Stimulated activated CD4-positive, alpha-beta T cell treated with anti-CD3 and anti-CD28 coated beads, TNF-alpha, amount 100 ng/mL, for 1 hour (primary cell): ENCODE measurements around the gene PEAK1.
"Not testable (repeated sequence)": the region's sequence is repeated elsewhere in the genome, so short reads cannot be mapped to it uniquely, and the experiment has no call there.

Experiments
- DNase-seq, 3 donors: peaks; one replicate each; pipeline ENCODE4 v3.0.0-alpha.2; 2020; ENCODE audit warnings: low read depth in 3 of 3, low spot score in 1 of 3

Gene PEAK1

GRCh38 chr15:77181305-77182074 is 238.4 kb downstream of the PEAK1 start:
- no peak for DNase-seq

DNA sequence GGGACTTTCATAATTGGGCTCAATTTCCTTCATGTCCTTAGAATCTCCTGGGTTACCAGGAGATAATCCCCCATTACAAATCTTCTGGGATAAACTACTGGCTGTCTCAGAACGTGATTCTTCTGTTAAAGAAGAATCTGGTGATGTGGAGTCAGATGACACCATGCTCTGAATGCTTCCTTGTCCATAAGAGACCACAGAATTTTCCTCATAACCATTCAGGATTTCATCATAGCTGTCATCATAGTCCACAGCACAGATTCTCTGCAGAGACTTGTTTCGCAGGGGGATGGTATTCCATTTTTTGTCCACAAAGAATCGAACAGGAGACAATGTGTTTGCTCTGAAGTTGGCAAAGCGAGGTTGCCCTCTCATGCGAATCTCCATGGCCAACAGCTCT is 239.1 kb downstream of the PEAK1 start:
- DNase-seq: no peak

- DNase-seq: no peak
These were observed 239.6 kb downstream of the PEAK1 start for GRCh38 chr15:77180270-77180669.

DNA sequence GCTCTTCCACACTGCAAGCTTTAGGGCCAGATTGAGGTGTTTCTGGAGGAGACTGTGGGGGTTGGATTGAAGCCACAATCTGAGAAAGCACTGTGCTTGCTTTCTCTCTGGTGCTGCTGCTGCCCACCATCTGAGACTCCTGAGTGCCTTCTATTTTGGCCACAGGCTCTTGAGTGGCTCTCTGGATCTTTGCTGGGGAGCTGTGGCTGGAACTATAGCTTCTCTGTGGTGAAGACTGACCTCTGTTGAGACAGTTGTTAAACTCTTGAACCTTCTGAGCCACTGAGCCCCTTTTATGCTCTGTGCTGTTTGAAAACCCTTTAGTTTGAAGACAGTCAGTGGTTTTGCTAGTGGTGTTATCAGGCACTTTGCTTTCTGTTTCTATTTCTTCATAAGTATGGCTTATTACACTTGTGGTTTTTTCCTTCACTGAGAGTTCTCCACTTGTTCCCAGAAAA is 240.3 kb downstream of the PEAK1 start:
- no peak for DNase-seq

DNA sequence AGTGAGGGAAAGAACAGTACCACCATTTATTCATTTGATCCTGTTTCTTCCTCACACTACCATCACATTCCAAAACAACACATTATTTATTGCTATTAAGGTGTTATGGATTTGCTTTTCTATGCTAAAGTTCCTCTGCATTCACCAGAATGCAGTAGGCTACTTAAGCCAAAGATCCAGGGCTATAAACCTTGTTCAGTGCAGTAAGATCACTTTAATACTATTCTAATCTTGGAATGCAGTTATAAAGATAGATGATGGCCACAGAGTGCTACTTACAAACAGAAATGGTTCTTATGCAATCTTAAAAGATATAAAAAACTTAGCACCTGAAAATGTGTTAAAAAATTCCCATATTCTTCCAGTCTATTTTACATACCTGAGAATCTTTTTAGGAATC is 241.5 kb downstream of the PEAK1 start:
- no peak for DNase-seq

DNA sequence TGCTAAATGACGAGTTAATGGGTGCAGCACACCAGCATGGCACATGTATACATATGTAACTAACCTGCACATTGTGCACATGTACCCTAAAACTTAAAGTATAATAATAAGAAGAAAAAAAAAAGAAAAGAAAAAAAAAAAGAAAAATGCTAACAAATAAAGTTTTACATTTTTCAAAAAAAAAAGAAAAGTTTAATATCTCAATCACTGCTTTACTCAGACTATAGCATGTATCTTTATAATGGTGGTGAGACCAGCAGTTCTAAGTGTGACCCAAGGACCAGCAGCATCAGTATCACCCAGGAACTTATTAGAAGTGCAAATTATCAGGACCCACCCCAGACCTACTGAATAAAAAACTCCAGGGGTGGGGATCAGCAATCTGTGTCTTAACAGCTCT is 243.8 kb downstream of the PEAK1 start:
- not testable (repeated sequence) for DNase-seq

DNA sequence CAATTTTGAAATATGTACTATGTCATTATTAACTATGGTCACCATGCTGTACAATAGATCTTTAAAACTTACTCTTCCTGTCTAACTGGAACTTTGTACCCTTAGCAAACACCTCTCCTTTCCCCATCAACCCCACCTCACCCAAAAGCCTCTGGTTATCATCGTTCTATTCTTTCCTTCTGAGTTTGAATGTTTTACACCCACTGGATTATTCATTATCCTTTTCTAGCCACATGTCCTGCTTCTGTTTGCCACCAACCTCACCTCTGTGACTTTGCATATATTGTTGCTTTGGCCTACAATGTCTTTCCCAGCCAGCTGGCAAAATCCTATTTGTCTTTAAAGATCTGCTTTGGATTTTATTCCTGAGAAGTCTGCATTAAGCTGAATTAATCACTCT is 246.4 kb downstream of the PEAK1 start:
- DNase-seq: no peak

GRCh38 chr15:77171221-77171967 is 248.5 kb downstream of the PEAK1 start:
- no peak for DNase-seq

DNA sequence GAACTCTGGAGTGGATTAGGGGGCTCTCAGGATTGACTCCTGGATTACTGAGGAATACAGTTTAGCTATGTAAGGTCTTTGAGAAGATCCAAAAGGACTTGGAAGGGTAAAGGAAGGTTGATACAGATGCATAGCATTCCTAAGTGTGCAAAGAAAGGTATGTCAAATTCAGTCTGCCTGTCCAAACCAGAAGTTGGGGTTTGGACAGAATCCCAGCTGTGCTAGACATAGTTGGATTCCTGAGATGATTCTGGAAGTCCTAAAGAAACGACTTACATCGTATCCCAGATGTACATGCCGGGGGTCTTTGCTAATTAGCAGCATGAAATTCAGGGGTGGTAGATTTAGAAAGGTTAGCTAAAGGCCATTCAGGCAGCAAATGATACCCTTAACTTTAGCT is 251.3 kb downstream of the PEAK1 start:
- DNase-seq: no peak

- no peak for DNase-seq
These were observed 251.8 kb downstream of the PEAK1 start for GRCh38 chr15:77168141-77168540.

GRCh38 chr15:77167406-77167805 is 252.5 kb downstream of the PEAK1 start:
- no peak for DNase-seq

DNA sequence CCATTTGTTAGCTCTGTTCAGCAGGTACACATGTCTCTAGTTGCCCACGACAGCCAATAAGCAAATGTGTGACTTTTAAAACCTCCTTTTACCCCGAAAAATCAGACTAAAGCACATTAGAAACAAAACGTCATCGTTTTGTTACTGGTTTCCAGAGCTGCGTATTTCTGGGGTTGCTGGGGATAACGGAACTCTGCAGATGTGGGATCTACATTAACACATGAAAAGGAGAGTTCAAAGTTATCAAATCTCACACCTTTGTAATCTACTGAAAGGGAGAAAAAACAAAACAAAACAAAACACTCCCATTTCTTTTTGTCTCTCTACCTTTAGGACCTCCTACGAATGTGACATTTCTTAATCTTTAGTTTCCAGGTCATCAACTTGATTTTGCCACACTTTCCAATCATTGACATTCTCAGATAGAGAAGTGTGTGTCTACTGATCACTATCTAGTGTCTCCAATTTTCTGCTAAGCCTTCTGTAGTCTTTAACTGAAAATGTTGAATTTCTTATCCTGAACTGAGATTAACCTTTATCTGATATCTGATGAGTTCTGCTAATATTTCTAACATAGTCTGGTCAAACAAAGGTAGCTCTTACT is 256.0 kb downstream of the PEAK1 start:
- no peak for DNase-seq

DNA sequence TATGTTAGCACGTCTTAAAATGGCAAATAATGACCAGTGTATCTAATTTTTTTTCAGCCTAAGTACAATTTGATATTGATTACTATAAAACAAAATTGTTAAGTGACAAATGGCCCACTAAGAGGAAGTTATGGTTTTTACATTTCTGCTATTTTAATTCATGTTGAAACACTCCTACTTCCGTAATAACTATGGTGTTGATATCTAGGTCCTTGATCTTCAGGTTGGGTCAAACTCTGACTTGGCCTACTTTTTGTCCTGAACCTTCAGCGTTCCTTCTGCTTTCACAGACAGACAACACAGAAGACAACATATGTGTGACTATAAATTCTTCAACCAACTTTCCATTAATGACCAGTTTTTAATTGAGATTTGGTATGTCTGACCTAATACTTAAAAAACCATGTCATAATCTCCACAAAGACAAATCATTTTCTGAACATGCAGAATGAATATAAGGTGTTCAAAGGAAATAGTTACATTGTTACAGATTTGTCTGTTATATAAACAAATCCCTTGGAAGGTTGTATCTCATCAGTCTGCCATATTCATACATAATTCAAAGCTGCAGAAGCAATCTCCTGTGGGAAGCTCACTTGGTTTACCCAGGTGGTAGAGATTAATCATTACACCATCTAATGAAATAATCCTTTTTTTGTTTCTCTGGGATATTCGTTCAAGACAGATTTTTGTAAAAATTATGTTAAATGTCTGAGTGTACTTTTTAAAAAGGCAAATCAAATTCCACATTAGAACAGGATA is 256.9 kb downstream of the PEAK1 start:
- DNase-seq: no peak

DNA sequence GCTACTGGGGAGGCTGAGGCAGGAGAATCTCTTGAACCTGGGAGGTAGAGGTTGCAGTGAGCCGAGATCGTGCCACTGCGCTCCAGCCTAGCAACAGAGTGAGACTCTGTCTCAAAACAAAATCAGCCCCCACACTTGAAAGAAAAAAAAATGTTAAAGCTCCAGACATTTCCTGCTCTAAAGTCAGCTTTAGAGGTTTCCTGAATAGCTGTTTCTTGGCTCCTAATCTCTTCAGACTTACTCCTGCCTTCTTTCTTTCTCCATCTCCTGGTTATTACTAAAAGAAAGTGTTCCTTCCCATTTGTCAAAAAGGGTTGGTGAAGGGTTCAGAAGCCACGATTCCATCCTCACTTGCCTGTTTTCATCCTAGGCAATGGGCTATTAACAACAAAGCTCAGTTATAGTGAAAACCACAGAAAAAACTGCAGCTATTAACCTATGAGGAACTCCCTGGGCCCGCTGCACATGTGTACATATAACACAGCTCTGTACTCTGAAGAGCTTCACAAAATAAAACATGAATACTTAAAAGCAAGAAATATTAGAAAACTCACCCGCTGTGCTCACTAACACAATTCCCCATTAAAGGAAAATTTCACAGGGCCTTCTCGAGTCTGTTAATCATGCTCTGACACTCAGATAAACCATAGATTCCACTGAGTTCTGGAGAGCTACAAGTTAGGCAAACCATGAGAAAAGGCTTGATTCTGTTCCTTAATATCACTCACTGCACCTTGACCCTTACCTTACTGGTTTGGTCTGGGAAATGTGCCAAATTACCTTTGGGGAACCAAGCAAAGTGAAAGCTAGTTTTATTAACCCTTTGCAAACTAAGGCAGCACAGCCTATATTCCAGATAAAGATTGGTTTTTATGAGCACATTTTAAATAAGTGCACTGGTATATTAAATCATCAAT is 259.1 kb downstream of the PEAK1 start:
- no peak for DNase-seq

GRCh38 chr15:77156000-77156399 is 263.9 kb downstream of the PEAK1 start:
- DNase-seq: not testable (repeated sequence)

DNA sequence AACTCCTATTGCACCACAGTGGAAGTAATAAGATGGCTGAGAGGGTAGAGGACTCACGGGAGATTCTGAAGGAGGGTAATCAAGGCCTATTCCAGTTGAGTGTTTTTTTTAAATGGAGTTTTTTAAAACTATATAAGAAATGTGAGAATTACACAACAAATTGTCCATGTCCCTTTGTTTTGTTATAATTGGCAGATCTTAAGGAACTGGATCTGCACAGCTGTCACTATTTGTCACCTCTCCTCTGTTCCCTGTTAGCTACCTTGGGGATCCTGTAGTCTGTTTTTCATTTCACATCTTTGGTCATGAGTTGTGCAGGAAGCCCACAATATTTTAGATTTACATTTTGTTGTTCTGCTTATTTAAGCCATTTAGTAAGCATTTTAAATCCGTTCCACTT is 271.7 kb downstream of the PEAK1 start:
- DNase-seq: no peak

DNA sequence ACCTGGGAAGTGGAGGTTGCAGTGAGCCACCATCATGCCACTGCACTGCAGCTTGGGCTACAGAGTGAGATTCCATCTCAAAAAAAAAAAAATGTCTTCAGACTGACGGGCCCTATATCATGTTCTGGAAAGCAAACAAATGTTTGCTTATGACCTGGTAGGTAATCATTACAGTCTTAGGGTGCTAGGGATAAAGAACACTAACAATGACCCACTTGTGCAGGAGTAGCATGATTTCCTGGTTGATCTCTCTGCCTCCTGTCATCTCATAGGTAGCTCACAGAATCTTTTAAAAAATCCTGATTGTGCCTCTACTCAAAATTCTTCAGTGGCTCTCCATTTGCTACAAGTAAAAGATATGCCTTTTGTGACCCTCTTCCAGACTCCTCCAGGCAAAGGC is 274.5 kb downstream of the PEAK1 start:
- no peak for DNase-seq

DNA sequence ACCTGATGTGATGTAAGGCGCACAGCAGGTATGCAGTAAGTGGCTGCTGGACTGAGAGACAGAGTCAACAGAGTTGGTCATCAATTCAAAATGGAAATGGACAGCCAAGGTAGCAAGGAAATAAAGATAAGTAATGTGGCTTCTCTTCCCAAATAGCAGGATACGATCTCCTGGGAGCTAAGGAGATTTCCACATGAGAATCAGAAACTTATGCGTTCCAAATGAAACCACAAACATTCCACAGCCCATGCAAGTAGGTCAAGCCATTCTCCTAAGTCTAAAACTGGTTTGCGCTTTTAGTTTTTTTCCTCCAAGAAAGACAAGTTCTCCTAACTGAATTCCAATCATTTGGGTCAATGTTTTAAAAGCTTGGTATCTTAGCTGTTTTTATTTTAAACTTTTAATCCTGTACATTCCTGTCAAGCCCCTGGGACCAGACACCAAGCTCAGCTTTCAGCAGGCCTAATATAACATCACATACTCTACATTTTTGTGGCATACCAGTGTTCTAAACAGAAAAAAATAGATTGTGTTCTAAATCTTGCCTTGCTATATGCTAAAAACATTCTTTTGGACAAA is 275.3 kb downstream of the PEAK1 start:
- no peak for DNase-seq

DNA sequence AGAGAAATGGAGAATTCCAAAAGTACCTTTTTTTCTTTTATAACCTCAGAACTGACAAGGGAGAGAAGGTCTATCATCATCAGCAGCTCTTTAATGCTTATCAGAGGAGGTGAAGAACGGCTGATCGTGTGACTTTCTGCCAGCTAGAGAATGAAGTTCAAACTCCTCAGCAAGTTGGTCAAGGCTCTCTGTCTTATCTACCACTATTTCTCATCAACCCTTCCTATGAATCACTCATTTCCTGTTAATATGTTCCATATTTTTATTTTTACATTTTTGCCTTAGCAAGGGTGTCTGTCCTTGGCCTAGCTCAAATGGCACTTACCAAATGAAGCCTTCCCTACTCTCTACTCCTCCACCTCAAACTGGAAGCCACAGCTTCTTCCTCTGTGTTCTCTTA is 275.9 kb downstream of the PEAK1 start:
- no peak for DNase-seq

- DNase-seq: no peak
These were observed 276.3 kb downstream of the PEAK1 start for GRCh38 chr15:77143616-77144015.
